GM12878 (cell line): ENCODE measurements around the gene SARS1. TPM values are rescaled to one million over a fixed set of nuclear protein-coding genes. Genes with fewer than 3 reads are reported as not detected.
A peak's percentile ranks its signal among the peaks of the same experiment; 100 is the strongest.

Experiments
- ATAC-seq: fragments of 200-7000 bp; cut with Tn5 transposase; 3 replicates; pipeline ENCODE4 v1.9.1; 2020; ENCODE audit warnings: mild to moderate bottlenecking, moderate library complexity
- BruUV-seq: library from RNA; stranded (reverse); fragments of 400-500 nt; replicated peaks from 2 replicates; lab custom pipeline; 2021; lab: Mats Ljungman, UMichigan
- CTCF ChIA-PET: fragments of 300-600 bp; sonication (Branson Sonifier 250); formaldehyde crosslinking; extraction: SDS; loops from one replicate; lab custom pipeline; 2021; ENCODE audit warnings: inconsistent platforms; lab: Yijun Ruan, JAX
- POLR2A ChIA-PET: fragments of 350-600 bp; formaldehyde crosslinking; extraction: SDS; loops from one replicate; lab custom pipeline; 2021; ENCODE audit warnings: inconsistent platforms; lab: Charles Lee
- RAD21 ChIA-PET: fragments of 300-600 bp; sonication (Branson Sonifier 250); formaldehyde crosslinking; loops from one replicate; lab custom pipeline; 2023; ENCODE audit warnings: antibody characterized with exemption; ENCODE audit not compliant: unreplicated experiment; lab: Charles Lee
- SMC1A ChIA-PET: fragments of 300-600 bp; sonication (Branson Sonifier 250); formaldehyde crosslinking; loops from one replicate; lab custom pipeline; 2023; ENCODE audit not compliant: unreplicated experiment, uncharacterized antibody; lab: Charles Lee
- DNase-seq: peaks from one replicate; pipeline ENCODE4 v3.0.0-alpha.2; 2011; ENCODE audit warnings: low read depth, low spot score
- FAIRE-seq: peaks from 3 replicates; lab custom pipeline; 2011; peaks lifted over from hg19 to GRCh38; lab: Jason Lieb, UNC
- H2AFZ ChIP-seq: 2 replicates; pipeline ENCODE4 v1.6.0; 2011; ENCODE audit warnings: low read depth, low read length, control low read depth; ENCODE audit not compliant: control insufficient read depth
- H3K27ac ChIP-seq: 2 replicates; pipeline ENCODE4 v1.5.1; 2011; ENCODE audit warnings: control low read depth; ENCODE audit not compliant: control insufficient read depth, insufficient read depth
- H3K27me3 ChIP-seq, 2 experiments: replicated peaks in 1 of 2; 2 replicates each; pipeline versions ENCODE4 v1.6.0 to v1.6.1; 2011; ENCODE audit warnings: low read length in 1 of 2; ENCODE audit not compliant: control insufficient read depth in 2 of 2, insufficient read depth in 2 of 2
- H3K36me3 ChIP-seq, 2 experiments: 2 replicates each; pipeline ENCODE4 v1.5.1; 2011; ENCODE audit warnings: low read length in 1 of 2; ENCODE audit not compliant: control insufficient read depth in 2 of 2, insufficient read depth in 2 of 2
- H3K4me1 ChIP-seq: 2 replicates; pipeline ENCODE4 v1.6.1; 2011; ENCODE audit warnings: mild to moderate bottlenecking, low read length, moderate library complexity, mixed read lengths; ENCODE audit not compliant: control insufficient read depth, insufficient read depth
- H3K4me2 ChIP-seq: 2 replicates; pipeline ENCODE4 v1.6.0; 2011; ENCODE audit warnings: control low read depth; ENCODE audit not compliant: control insufficient read depth, insufficient read depth
- H3K4me3 ChIP-seq: fragments of 200-600 bp; sonication (generic); 2 replicates; pipeline ENCODE4 v1.5.1; 2016
- H3K79me2 ChIP-seq: 2 replicates; pipeline ENCODE4 v1.6.0; 2011; ENCODE audit warnings: low read length; ENCODE audit not compliant: control insufficient read depth, insufficient read depth
- H3K9ac ChIP-seq: 2 replicates; pipeline ENCODE4 v1.8.0; 2011; ENCODE audit warnings: low read length, control low read depth, mixed read lengths; ENCODE audit not compliant: control insufficient read depth, insufficient read depth
- H3K9me3 ChIP-seq: replicated peaks from 3 replicates; pipeline ENCODE4 v1.5.1; 2011; ENCODE audit warnings: mild to moderate bottlenecking, low read length; ENCODE audit not compliant: control insufficient read depth, insufficient read depth
- H4K20me1 ChIP-seq: 2 replicates; pipeline ENCODE4 v1.6.0; 2011; ENCODE audit not compliant: control insufficient read depth, insufficient read depth
- BHLHE40 ChIP-seq, 2 experiments: fragments of 450-650 bp in 1 of 2; IDR thresholded peaks; 2 replicates each; pipeline ENCODE4 v1.6.1; 2011 to 2017; ENCODE audit warnings: low read depth in 2 of 2, borderline replicate concordance in 1 of 2, improper control_type of control experiment in 1 of 2, low read length in 1 of 2, mild to moderate bottlenecking in 1 of 2
- HDGF ChIP-seq: fragments of 450-650 bp; IDR thresholded peaks from 2 replicates; pipeline ENCODE4 v1.6.1; 2016; ENCODE audit warnings: antibody characterized with exemption
- NFIC ChIP-seq: IDR thresholded peaks from 2 replicates; pipeline ENCODE4 v1.6.1; 2012; ENCODE audit warnings: low read depth, mild to moderate bottlenecking, inconsistent platforms, low read length, moderate library complexity
- RAD51 ChIP-seq: fragments of 450-650 bp; IDR thresholded peaks from 2 replicates; pipeline ENCODE4 v1.6.1; 2016; ENCODE audit warnings: moderate library complexity, mild to moderate bottlenecking, inconsistent platforms
- WGBS: methylation state at CpG from one replicate; pipeline ENCODE4 v1.1.6; 2016; ENCODE audit warnings: low lambda C conversion rate; ENCODE audit not compliant: insufficient replicate concordance, insufficient coverage; ENCODE audit errors: missing lambda C conversion rate; 5-methylcytosine and 5-hydroxymethylcytosine counted together
- in situ Hi-C: fragments of 300-500 bp; cut with MboI; formaldehyde crosslinking; loops from 9 replicates; pipeline ENCODE4 v1.14.3; 2018; ENCODE audit warnings: mixed read lengths
- intact Hi-C: fragments of 100-400 bp; cut with micrococcal nuclease; formaldehyde crosslinking; loops from one replicate; pipeline ENCODE4 v1.14.2; 2022; ENCODE audit not compliant: unreplicated experiment
- polyA plus RNA-seq, 11 experiments: library from polyadenylated mRNA; depleted of rRNA in 4 of 11; unstranded in 6 of 11; stranded (reverse) in 5 of 11; fragments of >200 nt; fragmentation: Nextera tagmentation in 4 of 11; fragmentation: Illumina TruSeq in 1 of 11; extraction: Ambion mirVana in 4 of 11; extraction: Trizol in 1 of 11; gene quantifications; 1 replicate in 1 of 11; 2 replicates in 10 of 11; pipeline versions ENCODE4 v1.2.1 to v1.2.3, GENCODE V29; 2011 to 2016; ENCODE audit warnings: inconsistent platforms in 2 of 11, missing spikeins in 2 of 11, low read depth in 1 of 11
- total RNA-seq, 4 experiments: library from RNA; depleted of rRNA in 3 of 4; stranded (reverse); fragments of >200 nt in 3 of 4; fragmentation: Illumina TruSeq in 1 of 4; extraction: Trizol in 1 of 4; gene quantifications; 2 replicates each; pipeline versions ENCODE4 v1.2.1 to v1.2.3, GENCODE V29; 2013 to 2021
- TF ChIP-seq, protein P1 (sequence below): fragments of 150-350 bp; IDR thresholded peaks from 2 replicates; pipeline ENCODE4 v1.6.1; 2016; ENCODE audit warnings: low read depth, low read length
- TF ChIP-seq, protein P2 (sequence below), 3 experiments: IDR thresholded peaks in 2 of 3; conservative IDR thresholded peaks in 1 of 3; 2 replicates each; pipeline ENCODE4 v1.5.1; 2011; ENCODE audit warnings: low read depth in 3 of 3, low read length in 3 of 3, mild to moderate bottlenecking in 3 of 3, control low read depth in 2 of 3, moderate library complexity in 2 of 3, inconsistent platforms in 1 of 3, mixed read lengths in 1 of 3; ENCODE audit not compliant: control insufficient read depth in 2 of 3, insufficient read depth in 1 of 3; ENCODE audit errors: extremely low read depth in 1 of 3

Gene SARS1
- total and polyA plus RNA-seq, 10 of the 15 experiments (the other 5 are each of a cell fraction or from before 2014, with no cell fraction given), result 103 to 202 (median 138) TPM

DNA sequence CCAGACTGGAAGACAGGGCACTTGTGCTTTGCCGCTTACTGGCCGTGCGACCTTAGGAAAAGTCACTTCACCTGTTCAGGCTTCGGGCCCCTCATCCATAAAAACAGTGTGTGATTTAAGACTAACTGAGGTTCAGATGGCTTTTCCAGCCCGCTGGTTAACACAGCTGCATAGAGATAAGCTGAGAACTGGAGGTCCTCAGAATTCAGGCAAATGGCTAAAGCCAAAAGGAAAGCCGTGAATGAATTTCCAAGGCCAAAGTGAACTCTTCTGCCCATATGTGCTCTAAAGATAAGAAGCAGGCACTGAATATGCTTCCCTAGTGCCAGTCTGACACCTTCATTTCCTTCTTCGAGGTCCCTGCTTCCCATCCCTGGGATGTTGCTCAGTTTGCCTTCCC, 23.5 kb upstream of the SARS1 start (continued):
- TF ChIP-seq, protein P1, sequence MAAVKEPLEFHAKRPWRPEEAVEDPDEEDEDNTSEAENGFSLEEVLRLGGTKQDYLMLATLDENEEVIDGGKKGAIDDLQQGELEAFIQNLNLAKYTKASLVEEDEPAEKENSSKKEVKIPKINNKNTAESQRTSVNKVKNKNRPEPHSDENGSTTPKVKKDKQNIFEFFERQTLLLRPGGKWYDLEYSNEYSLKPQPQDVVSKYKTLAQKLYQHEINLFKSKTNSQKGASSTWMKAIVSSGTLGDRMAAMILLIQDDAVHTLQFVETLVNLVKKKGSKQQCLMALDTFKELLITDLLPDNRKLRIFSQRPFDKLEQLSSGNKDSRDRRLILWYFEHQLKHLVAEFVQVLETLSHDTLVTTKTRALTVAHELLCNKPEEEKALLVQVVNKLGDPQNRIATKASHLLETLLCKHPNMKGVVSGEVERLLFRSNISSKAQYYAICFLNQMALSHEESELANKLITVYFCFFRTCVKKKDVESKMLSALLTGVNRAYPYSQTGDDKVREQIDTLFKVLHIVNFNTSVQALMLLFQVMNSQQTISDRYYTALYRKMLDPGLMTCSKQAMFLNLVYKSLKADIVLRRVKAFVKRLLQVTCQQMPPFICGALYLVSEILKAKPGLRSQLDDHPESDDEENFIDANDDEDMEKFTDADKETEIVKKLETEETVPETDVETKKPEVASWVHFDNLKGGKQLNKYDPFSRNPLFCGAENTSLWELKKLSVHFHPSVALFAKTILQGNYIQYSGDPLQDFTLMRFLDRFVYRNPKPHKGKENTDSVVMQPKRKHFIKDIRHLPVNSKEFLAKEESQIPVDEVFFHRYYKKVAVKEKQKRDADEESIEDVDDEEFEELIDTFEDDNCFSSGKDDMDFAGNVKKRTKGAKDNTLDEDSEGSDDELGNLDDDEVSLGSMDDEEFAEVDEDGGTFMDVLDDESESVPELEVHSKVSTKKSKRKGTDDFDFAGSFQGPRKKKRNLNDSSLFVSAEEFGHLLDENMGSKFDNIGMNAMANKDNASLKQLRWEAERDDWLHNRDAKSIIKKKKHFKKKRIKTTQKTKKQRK, result no peak

DNA sequence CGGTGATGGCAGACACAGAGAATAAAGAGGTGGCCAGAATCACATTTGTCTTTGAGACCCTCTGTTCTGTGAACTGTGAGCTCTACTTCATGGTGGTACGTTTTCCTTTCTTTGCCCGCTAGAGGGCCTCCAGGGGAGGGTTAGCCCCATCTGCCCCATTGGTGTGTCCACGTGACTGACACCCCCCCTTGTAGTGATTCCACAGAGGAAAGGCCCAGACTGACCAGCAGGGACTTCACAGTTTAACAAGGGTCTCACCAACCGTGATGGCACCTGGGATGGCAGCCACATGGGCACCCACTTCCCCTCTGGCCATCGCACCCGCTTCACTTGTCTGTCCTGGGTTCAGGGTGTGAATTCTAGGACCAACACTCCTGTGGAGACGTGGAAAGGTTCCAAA, 22.3 kb upstream of the SARS1 start:
- RAD21 ChIA-PET, result interaction anchor here (1.0 to 1.6 kb wide), 2 partner anchors 91 to 100 kb away, joined by 3 to 4 read pairs; no protein-coding TSS in a partner anchor
- FAIRE-seq (no peak), ATAC-seq (peak; percentile 88), DNase-seq (no peak)
- Histone ChIP-seq H3K4me3 (no peak overlapping the region), H3K4me2 (no peak overlapping the region), H3K27ac (no peak overlapping the region), H3K9ac (no peak overlapping the region), H4K20me1 (no peaks in the 10 kb centered on the region), H3K9me3 (no peaks in the 10 kb centered on the region), H3K36me3 (no peaks in the 10 kb centered on the region), H3K27me3 (no peaks in the 10 kb centered on the region; a peak in 1 of 4 replicates), H2AFZ (no peak overlapping the region), H3K4me1 (no peaks in the 10 kb centered on the region; the same call in 1 of the 2 replicates), H3K79me2 (no peaks in the 10 kb centered on the region)
- SMC1A ChIA-PET, result interaction anchor here (0.9 to 1.8 kb wide), 10 partner anchors 16 to 341 kb away, joined by 3 to 6 read pairs (median 3); partner anchors contain the start of gene SARS1
- in situ Hi-C loops (no loop called here), intact Hi-C loops (no loop called here)
- no TSS peak for BruUV-seq
- 39% methylated on average over 8 of the region's 8 CpGs for WGBS
- POLR2A ChIA-PET, result no interaction called here
- CTCF ChIA-PET, result interaction anchor here (0.6 to 2.6 kb wide), 15 partner anchors 9 to 341 kb away, joined by 3 to 15 read pairs (median 6); partner anchors contain the start of gene SARS1
- TF ChIP-seq, protein P2, sequence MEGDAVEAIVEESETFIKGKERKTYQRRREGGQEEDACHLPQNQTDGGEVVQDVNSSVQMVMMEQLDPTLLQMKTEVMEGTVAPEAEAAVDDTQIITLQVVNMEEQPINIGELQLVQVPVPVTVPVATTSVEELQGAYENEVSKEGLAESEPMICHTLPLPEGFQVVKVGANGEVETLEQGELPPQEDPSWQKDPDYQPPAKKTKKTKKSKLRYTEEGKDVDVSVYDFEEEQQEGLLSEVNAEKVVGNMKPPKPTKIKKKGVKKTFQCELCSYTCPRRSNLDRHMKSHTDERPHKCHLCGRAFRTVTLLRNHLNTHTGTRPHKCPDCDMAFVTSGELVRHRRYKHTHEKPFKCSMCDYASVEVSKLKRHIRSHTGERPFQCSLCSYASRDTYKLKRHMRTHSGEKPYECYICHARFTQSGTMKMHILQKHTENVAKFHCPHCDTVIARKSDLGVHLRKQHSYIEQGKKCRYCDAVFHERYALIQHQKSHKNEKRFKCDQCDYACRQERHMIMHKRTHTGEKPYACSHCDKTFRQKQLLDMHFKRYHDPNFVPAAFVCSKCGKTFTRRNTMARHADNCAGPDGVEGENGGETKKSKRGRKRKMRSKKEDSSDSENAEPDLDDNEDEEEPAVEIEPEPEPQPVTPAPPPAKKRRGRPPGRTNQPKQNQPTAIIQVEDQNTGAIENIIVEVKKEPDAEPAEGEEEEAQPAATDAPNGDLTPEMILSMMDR (IDR thresholded peaks at IDR 0.05 in 2 of 3, conservative IDR thresholded peaks at IDR 0.05 in 1 of 3; ENCODE audit: control insufficient read depth in 2 of 3, extremely low read depth in 1 of 3, insufficient read depth in 1 of 3, low read depth in 3 of 3, low read length in 3 of 3), result peak; percentile 21 to 62 (median 29); a peak in 5 of 6 replicates
- TF ChIP-seq NFIC, result no peak
- TF ChIP-seq HDGF, result no peak
- TF ChIP-seq RAD51, result peak; percentile 63; the same call in 1 of the 2 replicates
- TF ChIP-seq BHLHE40 (IDR thresholded peaks at IDR 0.05; ENCODE audit: borderline replicate concordance in 1 of 2, low read depth in 2 of 2, low read length in 1 of 2), result peak in 1 of 2 experiments; percentile 25; a peak in 2 of 4 replicates
